ENCODE measurements around the gene FHL2. TPM values are rescaled to one million over a fixed set of nuclear protein-coding genes. Genes with fewer than 3 reads are reported as not detected.

The FHL2 gene
- total and polyA plus RNA-seq, 2 of the 13 experiments (the other 11 are each of a cell fraction or from before 2014, with no cell fraction given), result 1.9 to 74.8 TPM

- TF ChIP-seq NRL (CRISPR knock-in tag; IDR thresholded peaks at IDR 0.05; ENCODE audit: borderline replicate concordance), result no peak
- TF ChIP-seq, protein P1, sequence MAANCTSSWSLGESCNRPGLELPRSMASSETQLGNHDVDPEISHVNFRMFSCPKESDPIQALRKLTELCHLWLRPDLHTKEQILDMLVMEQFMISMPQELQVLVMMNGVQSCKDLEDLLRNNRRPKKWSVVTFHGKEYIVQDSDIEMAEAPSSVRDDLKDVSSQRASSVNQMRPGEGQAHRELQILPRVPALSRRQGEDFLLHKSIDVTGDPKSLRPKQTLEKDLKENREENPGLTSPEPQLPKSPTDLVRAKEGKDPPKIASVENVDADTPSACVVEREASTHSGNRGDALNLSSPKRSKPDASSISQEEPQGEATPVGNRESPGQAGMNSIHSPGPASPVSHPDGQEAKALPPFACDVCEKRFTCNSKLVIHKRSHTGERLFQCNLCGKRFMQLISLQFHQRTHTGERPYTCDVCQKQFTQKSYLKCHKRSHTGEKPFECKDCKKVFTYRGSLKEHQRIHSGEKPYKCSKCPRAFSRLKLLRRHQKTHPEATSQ (CRISPR knock-in tag; IDR thresholded peaks at IDR 0.05; ENCODE audit: borderline replicate concordance), result no peak
- TF ChIP-seq GABPB1 (CRISPR knock-in tag; IDR thresholded peaks at IDR 0.05), result no peak
- no peak for TF ChIP-seq SNAI1 (CRISPR knock-in tag; IDR thresholded peaks at IDR 0.05; ENCODE audit: borderline replicate concordance)
- TF ChIP-seq KAT7 (CRISPR knock-in tag; IDR thresholded peaks at IDR 0.05; ENCODE audit: borderline replicate concordance), result no peak
- TF ChIP-seq SAFB2 (CRISPR knock-in tag; IDR thresholded peaks at IDR 0.05; ENCODE audit: borderline replicate concordance, low read depth), result no peak
- no peak for TF ChIP-seq MYNN (CRISPR knock-in tag; IDR thresholded peaks at IDR 0.05; ENCODE audit: low read depth)
- no peak for TF ChIP-seq MTA3 (CRISPR knock-in tag; IDR thresholded peaks at IDR 0.05)
- TF ChIP-seq NAIF1 (CRISPR knock-in tag; IDR thresholded peaks at IDR 0.05; ENCODE audit: borderline replicate concordance), result no peak
- TF ChIP-seq REXO4 (CRISPR knock-in tag; IDR thresholded peaks at IDR 0.05; ENCODE audit: borderline replicate concordance), result no peak
- TF ChIP-seq ZNF362 (CRISPR knock-in tag; IDR thresholded peaks at IDR 0.05; ENCODE audit: borderline replicate concordance), result no peak
- no peak for TF ChIP-seq ZNF614 (CRISPR knock-in tag; IDR thresholded peaks at IDR 0.05; ENCODE audit: borderline replicate concordance)
- no peak for TF ChIP-seq ZNF547 (CRISPR knock-in tag; IDR thresholded peaks at IDR 0.05)
- peak; percentile 76; the same call in 1 of the 2 replicates for TF ChIP-seq ZFP90 (CRISPR knock-in tag; IDR thresholded peaks at IDR 0.05; ENCODE audit: borderline replicate concordance)
- no peak for TF ChIP-seq ZNF883 (CRISPR knock-in tag; IDR thresholded peaks at IDR 0.05; ENCODE audit: not compliant biosample characterization)
- TF ChIP-seq NR2F6 (IDR thresholded peaks at IDR 0.05), result no peak
- TF ChIP-seq NR2F6 (CRISPR knock-in tag; IDR thresholded peaks at IDR 0.05), result 0 out of 2 replicates have a peak, but pooled peaks have one; percentile 28
- no peak for TF ChIP-seq ZNF878 (CRISPR knock-in tag; IDR thresholded peaks at IDR 0.05)
- TF ChIP-seq RBFOX2 (IDR thresholded peaks at IDR 0.05; ENCODE audit: low read depth, low read length), result no peak
- TF ChIP-seq SP1 (IDR thresholded peaks at IDR 0.05), result no peak
- no peak for TF ChIP-seq SP1 (CRISPR knock-in tag; IDR thresholded peaks at IDR 0.05)
- no peak for TF ChIP-seq ATF4 (CRISPR knock-in tag; IDR thresholded peaks at IDR 0.05)
- TF ChIP-seq ZNF292 (CRISPR knock-in tag; IDR thresholded peaks at IDR 0.05; ENCODE audit: borderline replicate concordance, low read depth), result no peak
- no peak for TF ChIP-seq MIXL1 (CRISPR knock-in tag; IDR thresholded peaks at IDR 0.05)
- no peak for TF ChIP-seq ZNF660 (CRISPR knock-in tag; IDR thresholded peaks at IDR 0.05; ENCODE audit: borderline replicate concordance, low read depth)
- TF ChIP-seq E2F5 (CRISPR knock-in tag; conservative IDR thresholded peaks at IDR 0.05), result no peak
- no peak for TF ChIP-seq SMYD3 (CRISPR knock-in tag; IDR thresholded peaks at IDR 0.05)
- peak; percentile 64 for TF ChIP-seq FOSL2 (CRISPR knock-in tag; IDR thresholded peaks at IDR 0.05)
Measured at GRCh38 chr2:105387225-105387624, 11.6 kb downstream of the FHL2 start (continued).

All from HepG2 (cell line).